Measurements from ENCODE around the gene P4HA2. TPM values are rescaled to one million over a fixed set of nuclear protein-coding genes. Genes with fewer than 3 reads are reported as not detected.

Gene P4HA2
- total and polyA plus RNA-seq, 2 experiments from 2014 or later, result 139 to 246 TPM

GRCh38 chr5:132179405-132179804, 48.2 kb downstream of the P4HA2 start:
- H3K9me2 ChIP-seq (replicated peaks; ENCODE audit: insufficient read depth), result no peaks in the 10 kb centered on the region
- no peaks in the 10 kb centered on the region for H3K9me3 ChIP-seq (ENCODE audit: low read depth)
- no peak overlapping the region for H2AFZ ChIP-seq
- H3K4me1 ChIP-seq (ENCODE audit: insufficient read depth), result no peaks in the 10 kb centered on the region
- TF ChIP-seq EZH2phosphoT487 (IDR thresholded peaks at IDR 0.05; ENCODE audit: low read depth, severe bottlenecking, unreplicated experiment) (no peak), EZH2 (IDR thresholded peaks at IDR 0.05; ENCODE audit: borderline replicate concordance) (no peak)
- H4K20me1 ChIP-seq (ENCODE audit: insufficient read depth, poor library complexity, severe bottlenecking), result no peaks in the 10 kb centered on the region
- no peaks in the 10 kb centered on the region for H3K27me3 ChIP-seq
- H3K36me3 ChIP-seq (replicated peaks; ENCODE audit: insufficient read depth, low read depth), result no peaks in the 10 kb centered on the region
- no peak overlapping the region for H3K4me2 ChIP-seq
- H3K79me2 ChIP-seq, result no peaks in the 10 kb centered on the region
- no peak overlapping the region for H3K27ac ChIP-seq
- 71% methylated on average over 3 of the region's 3 CpGs for WGBS (ENCODE audit: low lambda C conversion rate, missing lambda C conversion rate)
- no peak for DNase-seq (ENCODE audit: low spot score)
- no peak overlapping the region for H3K4me3 ChIP-seq

- WGBS (ENCODE audit: low lambda C conversion rate, missing lambda C conversion rate), result 89% methylated on average over 6 of the region's 6 CpGs
- no peaks in the 10 kb centered on the region for H3K9me2 ChIP-seq (replicated peaks; ENCODE audit: insufficient read depth)
- TF ChIP-seq CTCF (IDR thresholded peaks at IDR 0.05; ENCODE audit: poor library complexity), result no peak
- TF ChIP-seq EZH2 (IDR thresholded peaks at IDR 0.05; ENCODE audit: borderline replicate concordance), result no peak
- TF ChIP-seq EZH2phosphoT487 (IDR thresholded peaks at IDR 0.05; ENCODE audit: low read depth, severe bottlenecking, unreplicated experiment), result no peak
These were observed 49.9 kb downstream of the P4HA2 start for GRCh38 chr5:132177691-132178149.

GRCh38 chr5:132176987-132177386, 50.7 kb downstream of the P4HA2 start:
- TF ChIP-seq EZH2phosphoT487 (IDR thresholded peaks at IDR 0.05; ENCODE audit: low read depth, severe bottlenecking, unreplicated experiment), result no peak
- no peak for TF ChIP-seq EZH2 (IDR thresholded peaks at IDR 0.05; ENCODE audit: borderline replicate concordance)
- TF ChIP-seq CTCF (IDR thresholded peaks at IDR 0.05; ENCODE audit: poor library complexity), result no peak
- Histone ChIP-seq H3K4me3 (no peak overlapping the region), H3K27me3 (no peaks in the 10 kb centered on the region), H3K36me3 (replicated peaks; ENCODE audit: insufficient read depth, low read depth) (no peaks in the 10 kb centered on the region), H3K79me2 (no peaks in the 10 kb centered on the region), H3K4me2 (no peak overlapping the region), H3K27ac (no peak overlapping the region), H3K9me2 (replicated peaks; ENCODE audit: insufficient read depth) (no peaks in the 10 kb centered on the region), H3K4me1 (ENCODE audit: insufficient read depth) (no peaks in the 10 kb centered on the region), H3K9me3 (ENCODE audit: low read depth) (no peaks in the 10 kb centered on the region), H2AFZ (no peak overlapping the region), H4K20me1 (ENCODE audit: insufficient read depth, poor library complexity, severe bottlenecking) (no peaks in the 10 kb centered on the region)
- DNase-seq (ENCODE audit: low spot score), result no peak
- 86% methylated on average over 3 of the region's 3 CpGs for WGBS (ENCODE audit: low lambda C conversion rate, missing lambda C conversion rate)

More at GRCh38 chr5:132177691-132178149, 49.9 kb downstream of the P4HA2 start:
- H3K4me1 ChIP-seq (ENCODE audit: insufficient read depth), result no peaks in the 10 kb centered on the region
- no peak overlapping the region for H3K27ac ChIP-seq
- no peaks in the 10 kb centered on the region for H3K79me2 ChIP-seq
- no peak for DNase-seq (ENCODE audit: low spot score)
- H3K4me3 ChIP-seq, result no peak overlapping the region
- no peak overlapping the region for H2AFZ ChIP-seq
- no peaks in the 10 kb centered on the region for H3K9me3 ChIP-seq (ENCODE audit: low read depth)
- no peaks in the 10 kb centered on the region for H4K20me1 ChIP-seq (ENCODE audit: insufficient read depth, poor library complexity, severe bottlenecking)
- no peaks in the 10 kb centered on the region for H3K36me3 ChIP-seq (replicated peaks; ENCODE audit: insufficient read depth, low read depth)
- H3K4me2 ChIP-seq, result no peak overlapping the region
- no peaks in the 10 kb centered on the region for H3K27me3 ChIP-seq

GRCh38 chr5:132176521-132176945, 51.1 kb downstream of the P4HA2 start:
- Histone ChIP-seq H3K4me1 (ENCODE audit: insufficient read depth) (no peaks in the 10 kb centered on the region), H3K9me3 (ENCODE audit: low read depth) (no peaks in the 10 kb centered on the region), H3K27me3 (no peaks in the 10 kb centered on the region), H3K27ac (no peak overlapping the region), H3K9me2 (replicated peaks; ENCODE audit: insufficient read depth) (no peaks in the 10 kb centered on the region), H3K4me3 (no peak overlapping the region), H3K36me3 (replicated peaks; ENCODE audit: insufficient read depth, low read depth) (no peaks in the 10 kb centered on the region), H4K20me1 (ENCODE audit: insufficient read depth, poor library complexity, severe bottlenecking) (no peaks in the 10 kb centered on the region), H3K79me2 (no peaks in the 10 kb centered on the region), H2AFZ (no peak overlapping the region), H3K4me2 (no peak overlapping the region)
- WGBS (ENCODE audit: low lambda C conversion rate, missing lambda C conversion rate), result 77% methylated on average over 6 of the region's 6 CpGs
- TF ChIP-seq CTCF (IDR thresholded peaks at IDR 0.05; ENCODE audit: poor library complexity) (no peak), EZH2phosphoT487 (IDR thresholded peaks at IDR 0.05; ENCODE audit: low read depth, severe bottlenecking, unreplicated experiment) (no peak), EZH2 (IDR thresholded peaks at IDR 0.05; ENCODE audit: borderline replicate concordance) (no peak)
- DNase-seq (ENCODE audit: low spot score), result no peak
